Osteoblast (primary cell): ENCODE results near the gene GOLPH3. TPM values are rescaled to one million over a fixed set of nuclear protein-coding genes. Genes with fewer than 3 reads are reported as not detected.

Source experiments
- DNase-seq: peaks from one replicate; pipeline ENCODE4 v3.0.0; 2011; ENCODE audit warnings: low spot score, mixed read lengths; ENCODE audit not compliant: insufficient read length; ENCODE audit errors: missing footprints
- H2AFZ ChIP-seq: 2 replicates; pipeline ENCODE4 v1.6.0; 2011; ENCODE audit warnings: mild to moderate bottlenecking, low read length
- H3K27ac ChIP-seq: 2 replicates; pipeline ENCODE4 v1.5.1; 2011; ENCODE audit warnings: mild to moderate bottlenecking, low read depth, low read length, moderate library complexity
- H3K27me3 ChIP-seq: 2 replicates; pipeline ENCODE4 v1.6.0; 2012; ENCODE audit warnings: mild to moderate bottlenecking, control low read depth, inconsistent platforms, low read length, moderate library complexity; ENCODE audit not compliant: insufficient read depth
- H3K36me3 ChIP-seq: 2 replicates; pipeline ENCODE4 v1.5.1; 2011; ENCODE audit warnings: mild to moderate bottlenecking, low read length, control low read depth, moderate library complexity; ENCODE audit not compliant: insufficient read depth
- H3K4me1 ChIP-seq: 2 replicates; pipeline ENCODE4 v1.5.1; 2011; ENCODE audit warnings: mild to moderate bottlenecking, low read length, control low read depth, moderate library complexity; ENCODE audit not compliant: insufficient read depth
- H3K4me2 ChIP-seq: 2 replicates; pipeline ENCODE4 v1.6.0; 2011; ENCODE audit warnings: mild to moderate bottlenecking, low read length; ENCODE audit not compliant: insufficient read depth
- H3K4me3 ChIP-seq: fragments of 200-600 bp; sonication (generic); 3 replicates; pipeline ENCODE4 v1.5.1; 2012; ENCODE audit warnings: mild to moderate bottlenecking, low read length, inconsistent platforms; ENCODE audit not compliant: insufficient read depth
- H3K79me2 ChIP-seq: 2 replicates; pipeline ENCODE4 v1.6.0; 2012; ENCODE audit warnings: mild to moderate bottlenecking, low read length, control low read depth, inconsistent platforms; ENCODE audit not compliant: insufficient read depth
- H3K9me3 ChIP-seq: 2 replicates; pipeline ENCODE4 v1.5.1; 2011; ENCODE audit warnings: low read depth, low read length, control low read depth
- H4K20me1 ChIP-seq: 2 replicates; pipeline ENCODE4 v1.6.0; 2012; ENCODE audit warnings: mild to moderate bottlenecking, low read length, control low read depth; ENCODE audit not compliant: insufficient read depth
- total RNA-seq: library from RNA; depleted of rRNA; stranded (reverse); fragments of >200 nt; gene quantifications from 2 replicates; pipeline ENCODE4 v1.2.3, GENCODE V29; 2012
- TF ChIP-seq, protein P1 (sequence below): IDR thresholded peaks from 2 replicates; pipeline ENCODE4 v1.5.1; 2011; ENCODE audit warnings: mild to moderate bottlenecking, low read depth, low read length, moderate library complexity; ENCODE audit errors: extremely low read depth

Gene GOLPH3
- total RNA-seq, 1 donor = 83.2 TPM

GRCh38 chr5:32206053-32206452 is 31.9 kb upstream of the GOLPH3 start:
- Histone ChIP-seq H3K4me2 (no peak overlapping the region), H3K27me3 (no peaks in the 10 kb centered on the region), H3K4me3 (no peak overlapping the region), H3K9me3 (no peaks in the 10 kb centered on the region), H3K36me3 (no peaks in the 10 kb centered on the region), H3K27ac (no peak overlapping the region), H3K79me2 (no peaks in the 10 kb centered on the region), H3K4me1 (peaks cover 9% of the 10 kb centered on the region), H2AFZ (no peak overlapping the region), H4K20me1 (no peaks in the 10 kb centered on the region)
- no peak for DNase-seq
- TF ChIP-seq, protein P1, sequence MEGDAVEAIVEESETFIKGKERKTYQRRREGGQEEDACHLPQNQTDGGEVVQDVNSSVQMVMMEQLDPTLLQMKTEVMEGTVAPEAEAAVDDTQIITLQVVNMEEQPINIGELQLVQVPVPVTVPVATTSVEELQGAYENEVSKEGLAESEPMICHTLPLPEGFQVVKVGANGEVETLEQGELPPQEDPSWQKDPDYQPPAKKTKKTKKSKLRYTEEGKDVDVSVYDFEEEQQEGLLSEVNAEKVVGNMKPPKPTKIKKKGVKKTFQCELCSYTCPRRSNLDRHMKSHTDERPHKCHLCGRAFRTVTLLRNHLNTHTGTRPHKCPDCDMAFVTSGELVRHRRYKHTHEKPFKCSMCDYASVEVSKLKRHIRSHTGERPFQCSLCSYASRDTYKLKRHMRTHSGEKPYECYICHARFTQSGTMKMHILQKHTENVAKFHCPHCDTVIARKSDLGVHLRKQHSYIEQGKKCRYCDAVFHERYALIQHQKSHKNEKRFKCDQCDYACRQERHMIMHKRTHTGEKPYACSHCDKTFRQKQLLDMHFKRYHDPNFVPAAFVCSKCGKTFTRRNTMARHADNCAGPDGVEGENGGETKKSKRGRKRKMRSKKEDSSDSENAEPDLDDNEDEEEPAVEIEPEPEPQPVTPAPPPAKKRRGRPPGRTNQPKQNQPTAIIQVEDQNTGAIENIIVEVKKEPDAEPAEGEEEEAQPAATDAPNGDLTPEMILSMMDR = no peak

DNA sequence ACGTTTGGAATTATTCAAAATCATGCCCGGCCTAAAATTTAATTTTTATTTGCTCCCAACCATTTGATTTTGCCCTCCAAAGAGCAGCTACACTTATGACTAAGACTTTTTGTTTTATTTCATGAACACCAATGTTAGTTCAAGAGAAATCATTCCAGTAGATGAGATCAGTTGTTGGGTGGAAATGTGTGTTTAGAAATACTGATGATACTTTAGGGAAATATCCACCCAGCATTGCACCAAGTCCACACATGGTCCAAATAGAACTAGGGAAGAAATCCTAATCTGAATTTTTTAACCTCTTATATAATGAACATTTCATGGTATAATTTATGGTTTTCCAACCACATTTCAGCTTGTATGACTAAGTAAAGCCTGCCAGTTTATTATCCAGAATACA is 28.3 kb upstream of the GOLPH3 start:
- H3K4me2 ChIP-seq = no peak overlapping the region
- TF ChIP-seq, protein P1 = no peak
- H3K27ac ChIP-seq = no peak overlapping the region
- no peak overlapping the region for H3K4me3 ChIP-seq
- H3K27me3 ChIP-seq = no peaks in the 10 kb centered on the region
- no peaks in the 10 kb centered on the region for H3K9me3 ChIP-seq
- H3K4me1 ChIP-seq = peaks cover 10% of the 10 kb centered on the region
- no peaks in the 10 kb centered on the region for H4K20me1 ChIP-seq
- peak; percentile 83 for DNase-seq
- H3K79me2 ChIP-seq = no peaks in the 10 kb centered on the region
- no peak overlapping the region for H2AFZ ChIP-seq
- no peaks in the 10 kb centered on the region for H3K36me3 ChIP-seq

DNA sequence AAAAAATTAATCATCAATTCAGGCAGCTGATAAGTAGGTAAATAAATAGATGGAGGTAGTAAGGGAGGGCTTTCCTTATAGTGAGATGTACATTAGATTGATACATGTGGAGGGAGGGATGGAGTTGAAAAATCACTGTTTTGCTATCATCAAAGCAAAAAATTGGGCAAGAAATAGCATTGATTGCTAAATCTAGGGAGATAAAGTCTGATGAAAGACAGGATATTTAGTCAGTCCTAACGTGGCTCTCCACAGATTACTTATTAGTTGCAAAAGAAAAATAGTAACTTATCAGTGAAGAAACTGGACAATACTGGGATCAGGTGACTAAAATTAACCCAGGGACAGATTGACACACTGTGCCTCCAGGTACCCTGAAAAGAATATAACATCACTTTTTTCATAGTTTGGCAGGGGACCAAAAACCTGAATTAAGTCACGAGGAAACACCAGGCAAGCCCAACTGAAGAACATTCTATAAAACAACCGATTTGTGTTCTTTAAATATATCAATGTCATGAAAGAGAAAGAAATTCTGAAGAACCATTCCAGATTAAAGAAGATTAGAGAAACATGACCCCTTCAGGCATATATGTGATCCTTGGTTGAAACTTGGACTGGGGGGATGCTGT is 27.1 kb upstream of the GOLPH3 start:
- H4K20me1 ChIP-seq = no peaks in the 10 kb centered on the region
- no peaks in the 10 kb centered on the region for H3K79me2 ChIP-seq
- TF ChIP-seq, protein P1 = no peak
- DNase-seq = peak; percentile 60
- H3K36me3 ChIP-seq = no peaks in the 10 kb centered on the region
- H3K4me3 ChIP-seq = no peak overlapping the region
- H3K4me2 ChIP-seq = peak overlapping the region; percentile 23
- no peak overlapping the region for H2AFZ ChIP-seq
- no peaks in the 10 kb centered on the region for H3K27me3 ChIP-seq
- peaks cover 10% of the 10 kb centered on the region for H3K4me1 ChIP-seq
- H3K27ac ChIP-seq = no peak overlapping the region
- no peaks in the 10 kb centered on the region for H3K9me3 ChIP-seq

DNA sequence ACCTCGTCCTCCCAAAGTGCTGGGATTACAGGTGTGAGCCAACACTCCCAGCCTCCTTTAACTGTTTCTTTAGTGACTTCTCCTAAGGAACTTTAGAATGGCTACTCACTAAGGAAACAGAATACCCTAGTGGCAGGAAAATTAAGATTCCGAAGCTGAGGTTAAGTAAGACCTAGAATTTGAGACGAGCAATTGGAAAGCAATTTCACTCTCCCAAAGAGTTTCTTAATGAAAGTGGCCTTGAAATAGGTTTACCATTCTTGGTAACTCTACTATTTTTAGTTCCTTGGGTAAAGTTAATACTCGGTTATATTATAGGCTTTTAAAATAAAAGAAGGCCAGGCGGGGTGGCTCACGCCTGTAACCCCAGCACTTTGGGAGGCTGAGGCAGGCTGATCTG is 22.9 kb upstream of the GOLPH3 start:
- Histone ChIP-seq H3K27ac (no peak overlapping the region), H3K36me3 (no peaks in the 10 kb centered on the region), H3K9me3 (no peaks in the 10 kb centered on the region), H2AFZ (no peak overlapping the region), H3K4me1 (peaks cover 14% of the 10 kb centered on the region), H3K79me2 (no peaks in the 10 kb centered on the region), H3K4me2 (no peak overlapping the region), H4K20me1 (no peaks in the 10 kb centered on the region), H3K4me3 (no peak overlapping the region), H3K27me3 (no peaks in the 10 kb centered on the region)
- TF ChIP-seq, protein P1 = no peak
- no peak for DNase-seq
